Suprapubic skin (tissue), 4 donors: ENCODE data around the gene MBIP.

Source experiments
- EP300 ChIP-seq: sonication (generic); formaldehyde crosslinking; IDR thresholded peaks from one replicate; pipeline ENCODE4 v1.6.1; 2017; ENCODE audit warnings: antibody characterized with exemption
- POLR2A ChIP-seq, 2 donors: fragments of 450-650 bp; IDR thresholded peaks; one replicate each; pipeline ENCODE4 v1.6.1; 2017; ENCODE audit warnings: antibody characterized with exemption in 2 of 2, mild to moderate bottlenecking in 2 of 2, moderate library complexity in 2 of 2
- POLR2AphosphoS5 ChIP-seq, 3 donors: sonication (generic); formaldehyde crosslinking; IDR thresholded peaks; one replicate each; pipeline ENCODE4 v1.6.1; 2017; ENCODE audit warnings: antibody characterized with exemption in 3 of 3
- TF ChIP-seq, protein P1 (sequence below), 2 donors: fragments of 200-600 bp in 1 of 2; fragments of 450-650 bp in 1 of 2; sonication (generic) in 1 of 2; IDR thresholded peaks; one replicate each; pipeline ENCODE4 v1.5.1; 2016 to 2019; ENCODE audit warnings: antibody characterized with exemption in 2 of 2, mild to moderate bottlenecking in 1 of 2, moderate library complexity in 1 of 2

DNA sequence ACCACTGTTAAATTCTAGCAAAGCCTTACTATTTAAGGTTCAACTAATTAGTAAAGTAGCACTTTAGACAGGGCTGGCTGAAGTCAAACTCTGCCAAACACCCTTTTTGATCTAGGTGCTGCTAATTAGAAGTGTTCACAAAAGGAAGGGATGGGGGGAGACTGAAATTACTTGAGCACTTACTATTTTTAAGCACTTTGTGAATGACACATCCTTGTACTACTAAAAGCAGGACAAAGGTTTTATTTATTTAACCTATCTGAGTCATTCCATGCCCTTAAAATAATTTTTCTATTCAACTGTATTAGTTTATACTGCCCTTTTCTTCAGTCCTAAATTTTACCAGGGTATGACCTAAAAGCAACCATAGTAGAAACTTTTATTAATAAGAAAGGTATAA, 20.1 kb downstream of the MBIP start:
- TF ChIP-seq, protein P1, sequence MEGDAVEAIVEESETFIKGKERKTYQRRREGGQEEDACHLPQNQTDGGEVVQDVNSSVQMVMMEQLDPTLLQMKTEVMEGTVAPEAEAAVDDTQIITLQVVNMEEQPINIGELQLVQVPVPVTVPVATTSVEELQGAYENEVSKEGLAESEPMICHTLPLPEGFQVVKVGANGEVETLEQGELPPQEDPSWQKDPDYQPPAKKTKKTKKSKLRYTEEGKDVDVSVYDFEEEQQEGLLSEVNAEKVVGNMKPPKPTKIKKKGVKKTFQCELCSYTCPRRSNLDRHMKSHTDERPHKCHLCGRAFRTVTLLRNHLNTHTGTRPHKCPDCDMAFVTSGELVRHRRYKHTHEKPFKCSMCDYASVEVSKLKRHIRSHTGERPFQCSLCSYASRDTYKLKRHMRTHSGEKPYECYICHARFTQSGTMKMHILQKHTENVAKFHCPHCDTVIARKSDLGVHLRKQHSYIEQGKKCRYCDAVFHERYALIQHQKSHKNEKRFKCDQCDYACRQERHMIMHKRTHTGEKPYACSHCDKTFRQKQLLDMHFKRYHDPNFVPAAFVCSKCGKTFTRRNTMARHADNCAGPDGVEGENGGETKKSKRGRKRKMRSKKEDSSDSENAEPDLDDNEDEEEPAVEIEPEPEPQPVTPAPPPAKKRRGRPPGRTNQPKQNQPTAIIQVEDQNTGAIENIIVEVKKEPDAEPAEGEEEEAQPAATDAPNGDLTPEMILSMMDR (IDR thresholded peaks at IDR 0.05): no peak
- TF ChIP-seq POLR2AphosphoS5 (IDR thresholded peaks at IDR 0.05): no peak
- TF ChIP-seq EP300: no peak
- no peak for TF ChIP-seq POLR2A (IDR thresholded peaks at IDR 0.05)
